Natural killer cell (primary cell): Measurements from ENCODE around the gene TRIM39. TPM values are rescaled to one million over a fixed set of nuclear protein-coding genes. Genes with fewer than 3 reads are reported as not detected.

Source experiments
- ATAC-seq, 3 donors: fragments of 150-1000 bp in 2 of 3; fragments of 200-7000 bp in 1 of 3; cut with Tn5 transposase; 1 replicate in 1 of 3; 2 replicates in 2 of 3; pipeline ENCODE4 v1.10.0; 2021; ENCODE audit warnings: mild to moderate bottlenecking in 2 of 3, moderate library complexity in 2 of 3
- DNase-seq, 2 donors: peaks; one replicate each; pipeline versions ENCODE4 v3.0.0 to v3.0.0-alpha.2; 2013 to 2021; ENCODE audit warnings: mixed read lengths in 1 of 2
- H3K27ac ChIP-seq: one replicate; pipeline ENCODE4 v1.5.1; 2013; ENCODE audit warnings: mild to moderate bottlenecking, low read length
- H3K27me3 ChIP-seq: one replicate; pipeline ENCODE4 v1.6.1; 2013; ENCODE audit warnings: low read length; ENCODE audit not compliant: control insufficient read depth, insufficient read depth
- H3K36me3 ChIP-seq: one replicate; pipeline ENCODE4 v1.6.1; 2013; ENCODE audit warnings: low read length; ENCODE audit not compliant: control insufficient read depth, insufficient read depth
- H3K4me1 ChIP-seq: one replicate; pipeline ENCODE4 v1.6.1; 2013; ENCODE audit warnings: low read length; ENCODE audit not compliant: control insufficient read depth, insufficient read depth
- H3K4me3 ChIP-seq: one replicate; pipeline ENCODE4 v1.5.1; 2013; ENCODE audit warnings: low read length
- H3K9me3 ChIP-seq: one replicate; pipeline ENCODE4 v1.6.1; 2013; ENCODE audit warnings: low read length; ENCODE audit not compliant: control insufficient read depth, insufficient read depth
- H3K27ac Mint-ChIP-seq, 2 donors: one replicate each; pipeline ENCODE4 v1.8.0; 2022; ENCODE audit warnings: mild to moderate bottlenecking in 2 of 2, mixed read lengths in 2 of 2, moderate library complexity in 1 of 2
- H3K27me3 Mint-ChIP-seq, 2 donors: one replicate each; pipeline ENCODE4 v1.8.0; 2022; ENCODE audit warnings: low read depth in 2 of 2, mixed read lengths in 2 of 2
- H3K36me3 Mint-ChIP-seq: one replicate; pipeline ENCODE4 v1.8.0; 2022; ENCODE audit warnings: mixed read lengths
- H3K4me1 Mint-ChIP-seq, 2 donors: one replicate each; pipeline ENCODE4 v1.8.0; 2022; ENCODE audit warnings: mixed read lengths in 2 of 2
- H3K4me3 Mint-ChIP-seq: one replicate; pipeline ENCODE4 v1.8.0; 2022; ENCODE audit warnings: mild to moderate bottlenecking, moderate library complexity, mixed read lengths
- H3K9me3 Mint-ChIP-seq, 2 donors: one replicate each; pipeline ENCODE4 v1.8.0; 2022; ENCODE audit warnings: mixed read lengths in 2 of 2
- WGBS: methylation state at CpG from one replicate; pipeline ENCODE4 v1.1.7; 2013; ENCODE audit warnings: missing lambda C conversion rate; ENCODE audit not compliant: insufficient coverage; 5-methylcytosine and 5-hydroxymethylcytosine counted together
- intact Hi-C: fragments of 100-400 bp; cut with micrococcal nuclease; formaldehyde crosslinking; loops from one replicate; pipeline ENCODE4 v1.14.2; 2022
- total RNA-seq, 4 donors: library from RNA; stranded (reverse); fragments of 120-200 nt in 1 of 4; gene quantifications; one replicate each; pipeline versions ENCODE4 v1.2.3 to v1.2.4, GENCODE V29; 2013 to 2022
- TF ChIP-seq, protein P1 (sequence below): fragments of 200-600 bp; IDR thresholded peaks from one replicate; pipeline ENCODE4 v1.8.0; 2022; ENCODE audit warnings: antibody characterized with exemption

The TRIM39 gene
- total RNA-seq, 3 donors from 2014 or later (not counting 1 experiment from before 2014, with no cell fraction given) = 32.1 to 40.1 (median 38.5) TPM

DNA sequence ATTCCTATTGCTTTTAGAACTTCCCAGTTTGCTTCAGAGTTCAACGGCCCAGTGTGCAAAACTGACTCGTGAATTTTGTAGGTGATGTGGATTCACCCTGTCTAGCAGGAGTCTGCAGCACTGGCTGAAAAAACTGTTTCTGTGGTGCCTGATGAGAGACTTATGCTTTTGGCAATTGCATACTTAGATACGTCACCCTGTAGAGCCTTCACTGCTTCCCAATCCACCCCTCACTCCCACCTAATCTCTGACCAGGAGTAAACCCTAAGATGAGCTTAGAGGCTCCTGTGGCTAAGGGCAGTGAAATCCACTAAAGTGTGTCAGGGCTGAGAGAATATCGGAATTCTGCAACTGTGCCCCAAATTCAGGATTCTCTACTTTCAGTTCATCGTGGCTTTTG, 32.5 kb downstream of the TRIM39 start:
- Histone ChIP-seq H3K27ac (no peak overlapping the region), H3K36me3 (no peaks in the 10 kb centered on the region), H3K4me1 (peaks cover 8% of the 10 kb centered on the region), H3K4me3 (no peak overlapping the region), H3K27me3 (peaks cover 30% of the 10 kb centered on the region), H3K9me3 (no peaks in the 10 kb centered on the region)
- DNase-seq (no peak), ATAC-seq (no peak)
- Mint-ChIP-seq H3K4me3 (no peak overlapping the region), H3K9me3 (no peaks in the 10 kb centered on the region), H3K27me3 (peaks cover 52 to 54% of the 10 kb centered on the region in 2 donors), H3K36me3 (no peaks in the 10 kb centered on the region), H3K4me1 (peaks cover 6 to 9% of the 10 kb centered on the region in 2 donors), H3K27ac (no peak overlapping the region)
- intact Hi-C loops = no loop called here
- TF ChIP-seq, protein P1, sequence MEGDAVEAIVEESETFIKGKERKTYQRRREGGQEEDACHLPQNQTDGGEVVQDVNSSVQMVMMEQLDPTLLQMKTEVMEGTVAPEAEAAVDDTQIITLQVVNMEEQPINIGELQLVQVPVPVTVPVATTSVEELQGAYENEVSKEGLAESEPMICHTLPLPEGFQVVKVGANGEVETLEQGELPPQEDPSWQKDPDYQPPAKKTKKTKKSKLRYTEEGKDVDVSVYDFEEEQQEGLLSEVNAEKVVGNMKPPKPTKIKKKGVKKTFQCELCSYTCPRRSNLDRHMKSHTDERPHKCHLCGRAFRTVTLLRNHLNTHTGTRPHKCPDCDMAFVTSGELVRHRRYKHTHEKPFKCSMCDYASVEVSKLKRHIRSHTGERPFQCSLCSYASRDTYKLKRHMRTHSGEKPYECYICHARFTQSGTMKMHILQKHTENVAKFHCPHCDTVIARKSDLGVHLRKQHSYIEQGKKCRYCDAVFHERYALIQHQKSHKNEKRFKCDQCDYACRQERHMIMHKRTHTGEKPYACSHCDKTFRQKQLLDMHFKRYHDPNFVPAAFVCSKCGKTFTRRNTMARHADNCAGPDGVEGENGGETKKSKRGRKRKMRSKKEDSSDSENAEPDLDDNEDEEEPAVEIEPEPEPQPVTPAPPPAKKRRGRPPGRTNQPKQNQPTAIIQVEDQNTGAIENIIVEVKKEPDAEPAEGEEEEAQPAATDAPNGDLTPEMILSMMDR = no peak
- WGBS = 64% methylated on average over 4 of the region's 5 CpGs

- DNase-seq (no peak), ATAC-seq (no peak)
- no peaks in the 10 kb centered on the region for H3K36me3 Mint-ChIP-seq
- no peaks in the 10 kb centered on the region for H3K9me3 Mint-ChIP-seq
- Histone ChIP-seq H3K27me3 (peaks cover 30% of the 10 kb centered on the region), H3K4me1 (peaks cover 8% of the 10 kb centered on the region), H3K36me3 (no peaks in the 10 kb centered on the region), H3K4me3 (no peak overlapping the region), H3K27ac (no peak overlapping the region), H3K9me3 (no peaks in the 10 kb centered on the region)
- H3K4me1 Mint-ChIP-seq = peaks cover 6 to 9% of the 10 kb centered on the region in 2 donors
- intact Hi-C loops = no loop called here
- no peak overlapping the region for H3K27ac Mint-ChIP-seq
- H3K4me3 Mint-ChIP-seq = no peak overlapping the region
- WGBS = 60% methylated on average over 13 of the region's 13 CpGs
- H3K27me3 Mint-ChIP-seq = peaks cover 52 to 57% of the 10 kb centered on the region in 2 donors
- TF ChIP-seq, protein P1 = no peak
These were observed 33.4 kb downstream of the TRIM39 start for GRCh38 chr6:30360139-30360538.

DNA sequence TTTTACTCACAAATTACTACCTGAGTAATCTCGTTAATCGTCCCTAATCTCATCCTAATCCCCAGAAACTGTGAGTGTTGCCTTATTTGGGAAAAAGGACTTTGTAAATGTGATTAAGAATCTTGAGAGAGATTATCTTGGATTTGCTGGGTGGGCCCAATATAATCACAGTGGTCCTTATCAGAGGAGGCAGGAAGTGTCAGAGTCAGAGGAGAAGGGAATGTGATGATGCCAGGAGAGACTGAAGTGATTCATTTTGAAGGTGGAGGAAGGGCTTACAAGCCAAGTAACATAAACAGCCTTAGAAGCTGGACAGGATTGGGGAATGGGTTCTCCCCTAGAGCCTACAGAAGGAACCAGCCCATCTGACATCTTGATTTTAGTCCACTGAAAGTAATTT, 34.9 kb downstream of the TRIM39 start:
- Mint-ChIP-seq H3K27me3 (peaks cover 61 to 72% of the 10 kb centered on the region in 2 donors), H3K4me3 (no peak overlapping the region)
- H3K27me3 ChIP-seq = peaks cover 34% of the 10 kb centered on the region

More for the DNA sequence above, 34.9 kb downstream of the TRIM39 start:
- H3K4me1 ChIP-seq = peaks cover 8% of the 10 kb centered on the region
- Mint-ChIP-seq H3K36me3 (no peaks in the 10 kb centered on the region), H3K27ac (no peak overlapping the region), H3K4me1 (peaks cover 6 to 9% of the 10 kb centered on the region in 2 donors), H3K9me3 (no peaks in the 10 kb centered on the region)
- no peak overlapping the region for H3K4me3 ChIP-seq
- ATAC-seq (no peak), DNase-seq (no peak)
- H3K36me3 ChIP-seq = no peaks in the 10 kb centered on the region
- no CpG with 5 or more reads among the region's 2 CpGs for WGBS
- H3K9me3 ChIP-seq = no peaks in the 10 kb centered on the region
- intact Hi-C loops = no loop called here
- H3K27ac ChIP-seq = no peak overlapping the region
- TF ChIP-seq, protein P1 = no peak
